Breast epithelium (tissue), 4 donors: ENCODE data around the gene TAAR2. TPM values are rescaled to one million over a fixed set of nuclear protein-coding genes. Genes with fewer than 3 reads are reported as not detected.

Experiments
- DNase-seq, 2 donors: peaks; one replicate each; pipeline ENCODE4 v3.0.0-alpha.2; 2019; ENCODE audit warnings: low spot score in 2 of 2
- H3K27ac ChIP-seq, 2 donors: fragments of 200-600 bp; sonication (generic) in 1 of 2; one replicate each; pipeline ENCODE4 v1.5.1; 2016 to 2019; ENCODE audit warnings: mild to moderate bottlenecking in 1 of 2
- H3K27me3 ChIP-seq, 2 donors: fragments of 200-600 bp; sonication (generic) in 1 of 2; one replicate each; pipeline versions ENCODE4 v1.5.1 to v1.6.0; 2017 to 2019; ENCODE audit warnings: control low read depth in 1 of 2, mild to moderate bottlenecking in 1 of 2
- H3K36me3 ChIP-seq: fragments of 200-600 bp; one replicate; pipeline ENCODE4 v1.5.1; 2019
- H3K4me1 ChIP-seq, 2 donors: fragments of 200-600 bp; sonication (generic); one replicate each; pipeline ENCODE4 v1.5.1; 2016 to 2019; ENCODE audit warnings: control low read depth in 1 of 2
- H3K4me3 ChIP-seq, 3 donors: fragments of 200-600 bp; sonication (generic); 1 replicate in 2 of 3; 2 replicates in 1 of 3; pipeline ENCODE4 v1.5.1; 2016 to 2019; ENCODE audit warnings: mild to moderate bottlenecking in 3 of 3, moderate library complexity in 2 of 3
- H3K9me3 ChIP-seq, 2 donors: fragments of 200-600 bp; sonication (generic) in 1 of 2; one replicate each; pipeline ENCODE4 v1.5.1; 2016 to 2019; ENCODE audit warnings: control low read depth in 1 of 2
- CTCF ChIP-seq, 3 donors: fragments of 450-650 bp; IDR thresholded peaks; one replicate each; pipeline ENCODE4 v1.5.1; 2016 to 2017; ENCODE audit warnings: antibody characterized with exemption in 3 of 3, mild to moderate bottlenecking in 3 of 3, moderate library complexity in 3 of 3
- POLR2A ChIP-seq: fragments of 450-650 bp; IDR thresholded peaks from one replicate; pipeline ENCODE4 v1.6.1; 2016; ENCODE audit warnings: antibody characterized with exemption, mild to moderate bottlenecking, moderate library complexity
- POLR2AphosphoS5 ChIP-seq, 3 donors: sonication (generic); formaldehyde crosslinking; IDR thresholded peaks; one replicate each; pipeline ENCODE4 v1.6.1; 2017; ENCODE audit warnings: antibody characterized with exemption in 3 of 3
- intact Hi-C: fragments of 100-400 bp; cut with DNase I; formaldehyde crosslinking; loops from one replicate; pipeline ENCODE4 v1.15.1; 2023; ENCODE audit warnings: low total_unique reads
- total RNA-seq, 3 donors: library from RNA; depleted of rRNA; stranded (reverse); fragments of >200 nt; gene quantifications; one replicate each; pipeline ENCODE4 v1.1.0, GENCODE V29; 2016

Gene TAAR2
- total RNA-seq, 3 donors from 2014 or later, result not detected

GRCh38 chr6:132587424-132587823 is 36.7 kb downstream of the TAAR2 start:
- intact Hi-C loops, result no loop called here
- no peak overlapping the region for H3K27ac ChIP-seq
- no peaks in the 10 kb centered on the region for H3K36me3 ChIP-seq
- TF ChIP-seq CTCF (IDR thresholded peaks at IDR 0.05), result no peak
- no peak for TF ChIP-seq POLR2A
- TF ChIP-seq POLR2AphosphoS5 (IDR thresholded peaks at IDR 0.05), result no peak
- H3K9me3 ChIP-seq, result no peaks in the 10 kb centered on the region
- H3K27me3 ChIP-seq, result no peaks in the 10 kb centered on the region
- no peak overlapping the region for H3K4me3 ChIP-seq
- H3K4me1 ChIP-seq, result no peaks in the 10 kb centered on the region
- no peak for DNase-seq

GRCh38 chr6:132584698-132585097 is 39.4 kb downstream of the TAAR2 start:
- Histone ChIP-seq H3K27ac (no peak overlapping the region), H3K36me3 (no peaks in the 10 kb centered on the region), H3K27me3 (no peaks in the 10 kb centered on the region), H3K4me1 (no peaks in the 10 kb centered on the region), H3K4me3 (no peak overlapping the region), H3K9me3 (no peaks in the 10 kb centered on the region)
- DNase-seq, result no peak
- no peak for TF ChIP-seq POLR2A
- TF ChIP-seq POLR2AphosphoS5 (IDR thresholded peaks at IDR 0.05), result no peak
- intact Hi-C loops, result no loop called here

- DNase-seq, result no peak
- no peak overlapping the region for H3K4me3 ChIP-seq
- no peaks in the 10 kb centered on the region for H3K9me3 ChIP-seq
- no peaks in the 10 kb centered on the region for H3K36me3 ChIP-seq
- no peak overlapping the region for H3K27ac ChIP-seq
- no peaks in the 10 kb centered on the region for H3K27me3 ChIP-seq
- intact Hi-C loops, result no loop called here
- TF ChIP-seq CTCF (IDR thresholded peaks at IDR 0.05), result no peak
- TF ChIP-seq POLR2AphosphoS5 (IDR thresholded peaks at IDR 0.05), result no peak
- TF ChIP-seq POLR2A, result no peak
- H3K4me1 ChIP-seq, result no peaks in the 10 kb centered on the region
Observed at GRCh38 chr6:132571774-132572173, 52.3 kb downstream of the TAAR2 start.

GRCh38 chr6:132570221-132570777 is 53.8 kb downstream of the TAAR2 start, which contains the start of gene TAAR6:
Gene TAAR6 (plus strand): TSS chr6:132570322. CDS start chr6:132570322, 0 bp downstream.
- no peaks in the 10 kb centered on the region for H3K9me3 ChIP-seq
- H3K4me1 ChIP-seq, result no peaks in the 10 kb centered on the region
- TF ChIP-seq POLR2AphosphoS5 (IDR thresholded peaks at IDR 0.05) (no peak), POLR2A (no peak), CTCF (IDR thresholded peaks at IDR 0.05) (no peak)
- H3K36me3 ChIP-seq, result no peaks in the 10 kb centered on the region
- no peak for DNase-seq
- no peak within 1 kb of the TSS for H3K27ac ChIP-seq
- H3K4me3 ChIP-seq, result no peak within 1 kb of the TSS
- no peaks in the 10 kb centered on the region for H3K27me3 ChIP-seq
- intact Hi-C loops, result no loop called here

- Histone ChIP-seq H3K9me3 (no peaks in the 10 kb centered on the region), H3K27me3 (no peaks in the 10 kb centered on the region), H3K36me3 (no peaks in the 10 kb centered on the region), H3K4me1 (no peaks in the 10 kb centered on the region), H3K27ac (no peak overlapping the region), H3K4me3 (no peak overlapping the region)
- intact Hi-C loops, result no loop called here
- DNase-seq, result no peak
- TF ChIP-seq POLR2A (no peak), POLR2AphosphoS5 (IDR thresholded peaks at IDR 0.05) (no peak), CTCF (IDR thresholded peaks at IDR 0.05) (no peak)
Observed at GRCh38 chr6:132569170-132569569, 54.9 kb downstream of the TAAR2 start.
